ENCODE measurements around the gene WRAP53. TPM values are rescaled to one million over a fixed set of nuclear protein-coding genes. Genes with fewer than 3 reads are reported as not detected.

Gene WRAP53
- total RNA-seq, 1 donor from 2014 or later: 23.9 TPM

- intact Hi-C loops (cut with micrococcal nuclease): no loop called here
Observed at GRCh38 chr17:7707446-7707845, 19.2 kb downstream of the WRAP53 start.

- intact Hi-C loops (cut with micrococcal nuclease): no loop called here
Observed at GRCh38 chr17:7707858-7708750, 19.8 kb downstream of the WRAP53 start.

GRCh38 chr17:7709031-7709430, 20.8 kb downstream of the WRAP53 start:
- intact Hi-C loops (cut with micrococcal nuclease): no loop called here

GRCh38 chr17:7710301-7710700, 22.0 kb downstream of the WRAP53 start:
- intact Hi-C loops (cut with micrococcal nuclease): no loop called here

GRCh38 chr17:7711051-7711755, 22.9 kb downstream of the WRAP53 start:
- intact Hi-C loops (cut with micrococcal nuclease): no loop called here

- intact Hi-C loops (cut with micrococcal nuclease): no loop called here
Observed at GRCh38 chr17:7712111-7712771, 24.0 kb downstream of the WRAP53 start.

GRCh38 chr17:7713782-7714181, 25.5 kb downstream of the WRAP53 start:
- intact Hi-C loops (cut with micrococcal nuclease): no loop called here

GRCh38 chr17:7714721-7715594, 26.7 kb downstream of the WRAP53 start:
- intact Hi-C loops (cut with micrococcal nuclease): loop anchor here (5.0 kb wide), 1 partner anchor 83 kb away; the partner anchor contains the start of gene SHBG

GRCh38 chr17:7715936-7716886, 27.9 kb downstream of the WRAP53 start:
- intact Hi-C loops (cut with micrococcal nuclease): loop anchor here (5.0 kb wide), 1 partner anchor 84 kb away; the partner anchor contains the start of gene SHBG

- intact Hi-C loops (cut with micrococcal nuclease): loop anchor here (5.0 kb wide), 1 partner anchor 85 kb away; the partner anchor contains the start of gene SHBG
Observed at GRCh38 chr17:7716901-7717755, 28.9 kb downstream of the WRAP53 start, which contains the start of gene DNAH2. Gene DNAH2 (plus strand): TSS chr17:7717744. CDS start chr17:7719735, 1,991 bp downstream.

GRCh38 chr17:7717756-7718350, 29.6 kb downstream of the WRAP53 start:
- intact Hi-C loops (cut with micrococcal nuclease): loop anchor here (5.0 kb wide), 1 partner anchor 86 kb away; the partner anchor contains the start of gene SHBG

- intact Hi-C loops (cut with micrococcal nuclease): loop anchor here (5.0 kb wide), 1 partner anchor 87 kb away; the partner anchor contains the start of gene SHBG
Observed at GRCh38 chr17:7719661-7720060, 31.4 kb downstream of the WRAP53 start.

- intact Hi-C loops (cut with micrococcal nuclease): no loop called here
Observed at GRCh38 chr17:7720125-7720524, 31.8 kb downstream of the WRAP53 start.

- intact Hi-C loops (cut with micrococcal nuclease): no loop called here
Observed at GRCh38 chr17:7721612-7722011, 33.3 kb downstream of the WRAP53 start.

GRCh38 chr17:7727886-7728285, 39.6 kb downstream of the WRAP53 start:
- intact Hi-C loops (cut with micrococcal nuclease): no loop called here

- intact Hi-C loops (cut with micrococcal nuclease): no loop called here
Observed at GRCh38 chr17:7729816-7730215, 41.5 kb downstream of the WRAP53 start.

- intact Hi-C loops (cut with micrococcal nuclease): no loop called here
Observed at GRCh38 chr17:7732981-7733539, 44.8 kb downstream of the WRAP53 start.

- intact Hi-C loops (cut with micrococcal nuclease): no loop called here
Observed at GRCh38 chr17:7737601-7738000, 49.3 kb downstream of the WRAP53 start.

Data from T-helper 1 cell treated with Interleukin-12 subunit alpha and Interleukin-12 subunit beta and Interleukin-4 antibody, amounts not matched to agents 30 ng/mL and 1 ng/mL, for 36 hours (primary cell).